ENCODE results near the gene CENPX.
A peak's percentile ranks its signal among the peaks of the same experiment; 100 is the strongest.

Gene CENPX

GRCh38 chr17:82022310-82022980 lies at the start of gene CENPX:
CENPX (minus strand) TSS chr17:82022878; CDS start chr17:82022861, 17 bp downstream.
- no peak for DNase-seq (ENCODE audit: low read depth)
- no peak for TF ChIP-seq CTCF (conservative IDR thresholded peaks at IDR 0.05; ENCODE audit: low read length)
- H3K4me3 ChIP-seq (ENCODE audit: low read length), result peak within 1 kb of the TSS; percentile 74

- no peak overlapping the region for H3K4me3 ChIP-seq (ENCODE audit: low read length)
- DNase-seq (ENCODE audit: low read depth), result no peak
- TF ChIP-seq CTCF (conservative IDR thresholded peaks at IDR 0.05; ENCODE audit: low read length), result no peak
Measured at GRCh38 chr17:82070611-82071010, 47.9 kb upstream of the CENPX start.

DNA sequence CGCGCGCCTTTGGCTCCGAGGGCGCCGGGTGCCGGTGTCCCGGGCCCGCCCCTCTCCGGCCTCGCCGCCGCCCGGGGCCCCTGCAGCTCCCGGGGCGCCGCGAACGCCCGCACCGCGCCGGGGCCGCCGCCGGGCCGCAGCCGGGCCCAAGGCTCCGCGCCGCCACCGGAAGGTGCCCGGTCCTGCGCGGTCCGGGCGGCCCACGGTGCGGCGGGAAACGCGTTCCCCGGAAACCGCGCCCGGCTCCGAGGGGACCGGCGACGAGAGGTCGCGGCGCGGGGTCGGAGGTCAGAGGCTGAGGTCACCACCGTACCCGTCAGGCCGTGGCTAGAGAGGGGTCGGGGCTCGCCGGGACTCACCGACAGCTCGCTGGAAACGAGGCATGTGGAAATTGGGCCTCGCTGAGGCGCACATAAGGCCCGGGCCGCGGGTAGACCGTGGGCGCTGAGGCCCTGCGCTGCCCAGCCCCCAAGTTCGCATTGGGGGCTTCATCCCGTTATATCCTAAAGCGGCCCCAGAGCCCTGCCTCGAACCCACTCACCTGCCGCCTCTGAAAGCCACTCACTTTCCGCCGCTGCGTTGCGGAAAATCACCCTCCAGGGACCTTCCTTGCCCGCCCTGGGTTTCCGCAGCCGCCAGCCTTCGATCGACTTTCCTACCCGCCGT lies 43.1 kb upstream of the CENPX start, which contains the start of gene DUS1L:
DUS1L (minus strand) TSS at position 167 of the 666 bp plus-strand sequence. CDS start 745 bp downstream, outside the sequence.
- DNase-seq (ENCODE audit: low read depth), result peak; percentile 58
- TF ChIP-seq CTCF (conservative IDR thresholded peaks at IDR 0.05; ENCODE audit: low read length), result no peak
- H3K4me3 ChIP-seq (ENCODE audit: low read length), result peak within 1 kb of the TSS; percentile 81

DNA sequence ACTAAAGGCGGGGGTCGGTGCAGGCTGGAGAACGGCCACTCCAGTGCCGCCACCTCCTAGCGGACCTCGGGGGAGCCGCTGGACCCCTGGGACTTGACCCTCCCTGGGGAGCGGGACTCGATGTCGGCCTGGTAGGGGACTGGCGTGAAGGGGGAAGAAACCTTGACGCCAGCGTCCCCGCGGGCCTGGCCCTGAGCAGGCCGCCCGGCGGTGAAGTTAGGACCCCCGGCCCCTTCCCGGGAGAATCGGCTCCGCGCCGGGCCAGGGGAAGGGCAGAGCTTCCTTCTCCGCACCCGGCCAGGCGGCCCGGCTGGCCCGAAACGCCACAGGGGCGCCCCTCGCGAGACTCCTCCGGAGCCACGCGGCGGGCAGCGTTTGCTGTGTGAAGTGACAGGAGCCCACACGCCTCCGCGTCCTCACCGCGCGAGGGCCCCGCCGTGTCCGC lies 42.5 kb upstream of the CENPX start:
- peak; percentile 25 for DNase-seq (ENCODE audit: low read depth)
- no peak for TF ChIP-seq CTCF (conservative IDR thresholded peaks at IDR 0.05; ENCODE audit: low read length)
- peak overlapping the region; percentile 81 for H3K4me3 ChIP-seq (ENCODE audit: low read length)

DNA sequence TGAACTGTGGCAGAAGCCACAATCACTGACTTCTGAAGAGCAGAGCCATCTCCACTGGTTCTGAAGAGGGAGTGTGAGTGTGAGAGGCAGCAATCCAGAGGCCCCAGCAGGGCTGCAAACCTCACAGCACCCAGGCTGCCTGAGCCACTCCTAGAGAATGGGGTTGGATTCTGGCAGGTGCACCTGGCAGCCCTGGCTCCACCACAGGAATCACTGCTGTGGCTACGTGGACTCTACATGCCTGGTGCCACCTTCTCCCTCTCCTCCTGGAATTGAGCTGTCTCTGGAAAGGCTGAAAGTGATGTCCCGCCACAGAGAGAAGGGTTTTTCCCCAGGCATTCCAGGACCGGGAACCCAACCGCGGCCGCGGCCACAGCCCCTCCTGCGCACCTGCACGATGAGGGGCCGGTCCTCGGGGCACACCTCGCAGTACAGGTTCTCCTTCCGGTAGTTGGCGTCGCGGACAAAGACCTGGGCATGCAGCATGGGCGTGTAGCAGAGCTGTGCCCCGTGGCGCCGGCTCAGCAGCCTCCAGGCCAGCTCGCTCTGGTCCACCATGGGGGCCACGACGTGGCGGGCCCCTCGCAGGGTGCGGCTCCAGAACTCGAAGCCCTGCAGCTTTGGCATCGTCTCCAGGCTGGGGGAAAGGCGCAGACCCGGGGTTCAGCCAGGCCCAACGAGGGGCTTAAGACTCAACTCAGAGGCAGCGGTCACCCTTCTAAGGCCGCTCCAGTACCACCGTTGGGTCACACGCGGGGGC lies 41.9 kb upstream of the CENPX start:
- H3K4me3 ChIP-seq (ENCODE audit: low read length), result peak overlapping the region; percentile 81
- TF ChIP-seq CTCF (conservative IDR thresholded peaks at IDR 0.05; ENCODE audit: low read length), result no peak
- DNase-seq (ENCODE audit: low read depth), result no peak

- DNase-seq (ENCODE audit: low read depth), result no peak
- peak overlapping the region; percentile 81 for H3K4me3 ChIP-seq (ENCODE audit: low read length)
- no peak for TF ChIP-seq CTCF (conservative IDR thresholded peaks at IDR 0.05; ENCODE audit: low read length)
Measured at GRCh38 chr17:82063424-82064415, 41.0 kb upstream of the CENPX start.
